HG02571 (cell line): ENCODE measurements around the gene GALNT7.

Experiments used
- ATAC-seq: cut with Tn5 transposase; IDR thresholded peaks from one replicate; pipeline ENCODE4 v1.9.1; 2021; ENCODE audit warnings: mild to moderate bottlenecking, moderate library complexity; ENCODE audit not compliant: unreplicated experiment

The GALNT7 gene

DNA sequence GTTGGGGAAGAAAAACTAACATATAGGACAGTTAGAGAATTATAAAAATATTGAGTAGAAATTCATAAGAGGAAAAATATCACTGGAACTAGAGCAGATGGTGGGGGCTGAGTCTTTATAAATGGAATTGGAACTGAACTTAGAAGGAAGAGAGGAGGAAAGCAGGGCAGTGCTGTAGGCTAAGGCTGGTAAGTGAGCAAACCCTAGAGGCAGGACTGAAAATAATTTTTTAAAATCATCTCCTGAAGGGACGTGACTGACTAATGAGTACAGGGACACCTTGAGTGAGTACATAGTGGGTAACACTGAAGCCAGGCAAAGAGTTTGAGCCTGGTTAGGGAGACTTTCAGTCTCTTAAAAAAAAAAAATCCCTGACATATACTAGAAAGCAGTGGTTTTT, 63.3 kb downstream of the GALNT7 start:
- ATAC-seq, result no peak

DNA sequence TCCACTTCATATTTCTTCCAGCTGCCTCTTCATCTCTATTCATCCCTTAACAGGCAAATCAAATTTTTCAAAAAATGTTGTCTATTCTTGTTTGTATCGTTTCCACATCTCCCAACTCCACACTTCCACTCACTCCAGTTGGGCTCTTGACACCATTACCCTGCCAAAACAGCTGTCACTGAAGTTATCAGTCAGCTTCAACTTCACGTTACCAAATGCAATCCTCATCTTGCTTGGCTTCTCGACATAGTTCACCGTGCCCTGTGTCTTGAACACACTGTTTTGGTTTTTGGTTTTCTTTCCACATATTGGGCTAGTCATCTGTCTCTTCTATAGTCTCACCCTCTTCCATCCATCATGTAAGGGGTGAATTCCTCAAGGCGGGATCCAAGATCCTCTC, 65.2 kb downstream of the GALNT7 start:
- no peak for ATAC-seq

DNA sequence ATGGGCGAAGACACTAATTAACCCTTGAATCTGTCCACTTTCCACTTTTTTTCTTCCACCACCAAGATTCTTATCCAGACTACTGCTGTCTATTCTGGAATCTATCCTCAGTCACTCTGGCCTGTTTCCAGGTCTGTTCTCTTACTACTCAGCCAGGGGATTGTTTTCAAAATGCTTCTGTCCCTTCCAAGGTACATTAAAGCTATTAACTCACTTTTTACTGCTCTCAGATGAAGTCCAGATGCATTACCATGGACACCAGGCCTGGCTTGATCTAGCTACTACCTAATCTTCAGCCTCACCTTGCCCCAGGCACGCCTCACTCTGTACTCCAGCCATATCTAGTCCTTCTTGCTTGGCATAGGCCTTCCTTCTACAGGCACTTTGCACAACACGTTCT, 66.4 kb downstream of the GALNT7 start:
- ATAC-seq, result no peak

DNA sequence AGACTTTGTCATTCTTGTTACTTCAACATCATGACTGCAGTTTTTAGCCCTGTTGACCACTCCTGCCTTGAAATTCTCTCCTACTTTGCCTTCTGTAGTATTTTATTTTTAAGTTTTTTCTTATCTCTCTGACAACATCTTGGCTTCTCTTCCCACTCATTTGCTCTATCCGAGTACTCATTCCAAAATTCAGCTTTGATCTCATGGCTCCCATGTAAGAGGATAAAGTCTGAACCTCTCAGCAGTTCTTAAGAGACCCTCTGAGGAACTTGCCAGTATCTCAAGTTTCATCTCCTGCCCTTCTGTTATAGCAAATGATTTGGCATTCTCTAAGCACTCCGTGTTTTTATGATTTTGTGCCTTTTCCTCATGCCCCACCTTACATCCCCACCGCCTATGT, 67.7 kb downstream of the GALNT7 start:
- no peak for ATAC-seq

DNA sequence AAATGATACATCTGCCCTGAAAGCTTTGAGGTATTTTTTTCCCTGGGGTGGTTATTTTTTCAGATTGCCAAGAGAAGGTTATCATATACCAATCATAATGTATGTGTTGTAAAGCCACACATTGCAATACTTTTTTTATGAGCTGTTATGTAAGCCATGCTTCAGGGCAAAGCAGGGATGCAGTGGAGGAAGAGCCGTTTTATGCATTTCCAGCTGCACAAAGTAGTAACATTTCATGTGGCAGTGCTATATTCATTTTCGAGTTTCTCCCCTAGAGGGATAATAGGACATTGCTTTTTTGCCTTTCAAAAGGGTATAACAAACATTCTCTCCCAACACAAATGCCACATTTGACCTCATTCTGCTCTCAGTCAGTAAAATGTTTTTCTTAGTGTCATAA, 68.5 kb downstream of the GALNT7 start:
- ATAC-seq, result no peak

DNA sequence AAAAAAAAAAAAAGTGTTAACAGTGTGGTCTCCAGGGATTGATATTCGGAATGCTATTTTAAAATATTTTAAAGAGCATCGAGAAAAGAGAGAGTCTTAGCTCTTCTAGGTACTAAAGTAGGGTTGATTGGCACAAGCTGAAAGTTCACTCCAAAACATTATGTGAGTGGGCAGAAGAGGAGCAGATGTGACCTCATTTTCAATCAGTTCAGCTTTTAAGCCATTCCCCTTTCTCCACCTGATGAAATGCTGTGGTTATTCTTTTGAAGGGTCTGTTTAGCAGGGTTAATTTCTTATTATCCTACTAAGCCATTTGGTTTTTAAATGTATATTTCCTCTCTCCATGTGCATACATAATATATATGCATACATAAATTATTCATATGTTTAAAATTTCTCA, 69.2 kb downstream of the GALNT7 start:
- no peak for ATAC-seq

DNA sequence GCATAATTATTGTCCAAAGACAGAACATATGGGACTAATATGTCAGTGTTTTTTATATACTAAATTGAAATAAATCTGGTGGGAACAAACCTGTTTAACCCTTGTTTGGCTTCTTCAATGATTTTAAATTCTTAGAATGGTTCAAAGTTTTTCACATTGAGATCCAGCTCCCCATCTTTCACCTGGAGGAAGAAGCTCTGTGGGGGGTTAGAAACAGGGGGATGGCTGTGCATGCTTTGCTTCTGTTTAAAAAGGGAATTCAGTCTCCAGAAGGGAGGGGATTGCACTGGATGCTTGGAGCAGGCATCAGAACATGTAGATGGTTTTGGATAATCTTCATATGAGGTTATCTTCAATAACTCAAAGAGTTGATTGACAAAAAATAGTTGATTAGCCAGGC, 72.1 kb downstream of the GALNT7 start:
- ATAC-seq, result no peak

DNA sequence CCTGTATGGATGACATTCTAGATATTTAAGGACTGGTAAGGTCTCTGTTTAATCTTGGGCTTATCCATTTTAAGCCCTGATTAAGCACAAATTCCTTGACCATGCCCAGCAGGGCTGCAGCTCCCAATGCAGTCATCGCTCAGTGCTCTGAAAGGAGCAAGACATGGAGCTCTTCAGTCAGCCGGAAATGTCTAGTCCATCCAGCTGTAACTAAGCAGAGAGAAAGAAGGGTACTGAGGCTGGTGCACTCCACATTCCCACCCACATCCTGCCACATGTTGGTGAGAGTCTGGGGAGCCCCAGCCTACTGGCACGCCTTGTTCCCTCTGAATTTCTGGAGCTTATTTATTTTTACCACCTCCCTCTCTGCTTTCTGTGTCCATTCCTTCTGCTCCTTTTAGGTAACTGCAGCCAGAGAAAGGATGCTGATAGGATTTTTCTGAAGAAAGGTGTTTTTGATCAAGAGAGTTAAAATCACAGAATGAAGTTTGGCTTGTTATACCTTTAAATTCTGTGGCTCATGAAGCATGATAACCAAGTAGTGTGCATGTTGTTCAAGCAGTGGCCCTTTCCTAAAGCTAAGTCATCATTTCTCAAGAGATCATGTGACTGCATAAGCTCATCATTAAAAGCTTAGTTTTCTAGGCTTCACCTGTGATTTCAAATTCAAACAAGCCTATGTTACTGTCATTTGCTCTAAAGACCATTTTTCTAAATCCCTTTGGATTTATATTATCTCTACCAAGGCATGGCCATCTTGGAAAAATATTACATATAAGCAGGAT, 74.0 kb downstream of the GALNT7 start:
- ATAC-seq, result no peak

DNA sequence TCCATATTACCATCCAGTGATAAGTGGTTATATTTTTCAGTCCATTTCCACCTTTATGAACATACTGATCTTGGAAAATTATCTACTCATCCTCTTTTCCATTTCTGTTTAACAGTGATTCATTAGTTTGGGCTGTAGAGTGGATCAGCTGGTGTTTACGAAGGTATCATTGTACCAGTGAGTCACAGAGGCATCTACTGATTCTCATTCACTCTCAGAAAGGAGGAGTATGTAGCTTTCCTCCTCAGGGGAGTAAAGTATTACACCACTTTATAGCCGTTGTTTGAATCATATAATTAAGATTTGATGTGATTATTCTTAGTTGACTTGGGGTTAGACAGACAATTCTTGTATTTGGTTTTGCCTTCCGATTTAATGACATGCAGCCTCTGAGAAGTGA, 74.7 kb downstream of the GALNT7 start:
- ATAC-seq, result no peak

DNA sequence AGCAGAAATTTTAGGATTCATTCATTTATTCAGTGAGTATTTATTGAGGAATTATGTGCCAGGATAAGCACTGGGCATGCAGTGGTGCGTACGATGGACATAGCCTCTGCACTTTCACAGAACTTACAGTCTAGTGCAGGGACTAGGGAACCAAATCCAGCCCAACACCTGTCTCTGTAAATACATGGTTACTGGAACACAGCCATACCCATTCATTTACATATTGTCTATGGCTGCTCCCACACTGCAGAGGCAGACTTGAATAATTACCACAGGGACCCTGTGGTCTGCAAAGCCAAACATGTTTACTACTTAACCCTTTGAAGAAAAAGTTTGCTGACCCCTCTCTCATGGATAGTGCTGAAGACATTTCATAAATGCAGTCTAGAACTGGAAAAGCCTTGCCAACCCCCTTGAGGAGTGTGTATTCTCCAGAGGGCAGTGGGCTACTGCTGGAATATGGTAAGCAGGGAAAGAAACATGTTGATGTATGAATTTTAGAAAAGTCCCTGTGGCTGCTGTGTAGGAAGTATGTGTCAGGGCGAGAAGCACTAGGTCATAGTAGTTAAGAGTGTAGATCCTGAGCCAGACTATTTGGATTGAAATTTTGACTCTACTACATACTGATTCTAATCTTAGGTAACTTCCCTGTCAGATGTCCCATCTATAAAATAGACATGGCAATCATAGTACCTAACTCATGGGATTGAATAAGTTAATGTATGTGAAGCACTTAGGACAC, 75.5 kb downstream of the GALNT7 start:
- ATAC-seq, result peak; percentile 72

DNA sequence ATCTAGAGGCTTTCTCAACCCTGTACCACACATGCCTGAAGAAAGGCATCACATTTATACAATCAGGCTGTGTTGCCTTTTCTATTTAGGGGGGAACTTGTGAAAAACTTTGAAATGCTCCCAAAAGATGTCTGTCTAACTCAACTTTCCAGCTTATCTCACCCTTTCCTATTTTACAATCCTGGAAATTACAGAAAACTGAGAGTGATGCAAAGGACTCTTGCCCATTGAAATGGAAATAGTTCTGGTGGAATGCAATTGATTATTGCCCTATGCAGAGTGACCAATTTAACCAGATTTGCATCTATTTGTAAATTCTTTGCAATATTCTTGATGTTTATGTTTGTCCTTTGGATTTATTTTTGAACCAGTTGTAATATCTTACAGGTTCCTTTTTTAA, 77.3 kb downstream of the GALNT7 start:
- no peak for ATAC-seq

DNA sequence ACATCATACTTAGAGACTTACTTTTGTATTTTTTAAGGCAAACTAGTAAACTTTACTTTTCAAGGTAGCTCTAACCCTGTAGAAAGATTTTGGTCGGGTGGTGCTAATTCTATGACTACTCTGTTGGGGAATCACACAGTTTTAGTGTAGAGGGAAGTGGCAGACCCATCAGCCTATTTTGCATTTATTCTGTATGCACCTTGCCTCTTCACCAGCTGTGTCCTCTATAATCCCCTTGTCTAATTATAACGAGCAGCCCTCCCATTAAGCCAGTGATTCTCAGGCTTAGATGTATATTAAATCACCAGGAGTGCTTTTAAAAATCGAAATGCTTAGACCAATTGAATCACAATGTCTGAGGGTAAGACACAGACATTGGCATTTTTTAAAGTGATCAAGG, 78.1 kb downstream of the GALNT7 start:
- ATAC-seq, result no peak

DNA sequence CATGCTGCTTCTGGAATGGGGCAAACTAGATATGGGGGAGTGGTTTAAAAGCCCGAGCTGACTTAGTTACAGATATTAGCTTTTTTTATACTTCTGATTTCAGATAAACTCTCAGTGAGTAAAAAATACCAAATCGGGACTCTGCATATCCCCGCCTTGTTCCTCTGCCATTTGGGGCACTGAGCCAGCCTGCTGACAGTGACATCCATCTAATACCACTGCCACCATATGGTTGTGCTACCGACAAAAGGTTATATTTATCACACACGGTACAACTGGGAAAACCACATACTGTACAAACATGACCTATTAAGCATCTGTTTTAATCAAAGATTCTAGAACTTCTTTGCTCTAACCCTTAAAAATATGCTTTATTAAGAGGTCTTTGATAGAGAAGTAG, 78.7 kb downstream of the GALNT7 start:
- ATAC-seq, result no peak

DNA sequence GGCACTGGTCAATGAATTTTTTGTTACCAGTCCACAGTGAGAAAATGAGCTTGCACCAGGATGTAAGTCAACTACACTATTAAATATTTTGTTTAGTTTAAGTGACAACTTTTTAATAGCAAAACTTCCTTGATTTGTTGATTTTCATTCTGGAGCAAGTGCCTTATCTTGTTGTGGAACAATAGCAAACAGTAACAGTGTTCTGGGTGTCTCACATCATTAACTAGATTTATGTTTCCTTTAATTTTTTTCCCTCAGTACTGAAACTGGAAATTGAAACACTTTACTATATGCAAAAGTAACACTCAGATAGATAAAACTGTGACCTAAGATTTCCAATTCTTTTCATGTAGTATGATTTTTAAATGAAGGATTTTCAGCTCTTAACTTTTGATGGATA, 80.1 kb downstream of the GALNT7 start:
- no peak for ATAC-seq

DNA sequence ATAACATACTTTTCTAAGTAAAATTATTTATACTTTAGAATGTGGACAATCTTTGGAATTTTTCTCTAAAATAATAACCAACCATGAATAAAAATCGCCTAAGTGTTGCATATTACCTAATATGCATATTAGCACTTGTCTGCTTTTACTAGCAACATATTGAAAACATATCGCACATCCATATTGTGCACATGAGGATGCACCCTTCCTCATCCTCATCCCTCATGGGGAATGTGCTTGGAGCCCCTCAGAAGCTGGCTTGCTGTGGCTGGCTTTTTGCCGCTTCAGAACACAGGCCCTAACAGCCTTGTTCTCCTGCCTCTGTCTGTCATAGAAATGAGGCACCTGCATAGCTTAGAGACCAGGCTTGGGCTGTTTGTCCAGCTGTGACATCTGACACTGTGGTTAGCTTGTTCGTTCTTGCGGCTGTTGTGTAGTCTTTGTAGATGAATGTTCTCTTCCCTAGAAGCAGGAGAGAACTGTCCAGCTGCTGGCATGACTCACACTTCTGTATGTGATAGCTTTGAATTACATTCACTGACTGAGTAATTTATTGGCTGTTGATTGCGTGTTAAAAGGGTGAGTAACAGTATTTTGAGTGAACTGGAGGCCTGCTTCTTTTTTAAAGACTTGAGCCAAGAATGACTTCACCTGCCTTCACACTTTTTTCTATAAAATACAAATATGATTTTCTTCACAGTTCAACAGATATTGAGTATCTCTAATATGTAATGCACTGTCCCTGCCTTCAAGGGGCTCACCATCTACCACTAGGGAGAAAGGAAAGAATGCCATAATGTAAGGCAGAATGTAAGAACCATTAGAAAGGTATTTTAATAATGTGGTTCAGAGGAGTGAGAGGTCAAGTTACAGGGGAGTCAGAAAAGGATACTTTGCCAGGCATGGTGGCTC, 83.7 kb downstream of the GALNT7 start:
- peak; percentile 67 for ATAC-seq

DNA sequence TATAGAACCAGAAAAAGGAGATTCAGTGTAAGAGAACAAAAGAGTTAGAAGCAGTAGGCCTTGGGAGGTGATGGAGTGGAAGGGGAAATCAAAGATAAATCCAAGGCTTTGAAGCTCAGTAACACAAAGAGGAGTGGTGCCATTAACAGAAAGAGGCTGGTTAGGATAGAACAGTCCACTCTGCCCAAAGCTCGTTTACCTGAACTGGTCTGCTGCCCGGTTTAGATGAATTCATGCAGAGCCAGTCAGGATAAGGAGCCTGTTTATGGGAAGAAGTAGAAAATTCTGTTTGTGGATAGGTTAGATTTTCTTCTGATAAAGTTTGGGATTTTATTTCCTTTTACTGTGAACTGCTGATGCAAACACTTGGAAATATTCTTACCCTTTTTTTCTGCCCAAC, 85.0 kb downstream of the GALNT7 start:
- ATAC-seq, result no peak

DNA sequence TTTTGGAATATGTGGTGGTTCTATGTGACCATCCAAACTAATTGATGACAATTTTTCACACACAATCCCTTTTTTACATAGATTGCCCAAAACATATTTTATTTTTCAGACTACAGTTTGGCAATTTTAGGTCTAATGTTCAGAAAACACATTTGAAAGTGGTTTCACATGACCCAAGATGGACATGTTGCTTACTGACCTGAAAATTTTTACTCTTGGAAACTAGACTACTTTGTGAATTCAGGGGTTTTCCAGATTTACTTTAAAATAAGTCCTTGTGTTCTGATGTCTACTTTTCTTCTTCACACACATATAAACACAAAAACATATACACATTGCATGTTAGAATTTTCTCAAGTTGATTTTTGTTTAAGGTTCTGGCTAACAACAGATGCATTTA, 86.0 kb downstream of the GALNT7 start:
- peak; percentile 40 for ATAC-seq

DNA sequence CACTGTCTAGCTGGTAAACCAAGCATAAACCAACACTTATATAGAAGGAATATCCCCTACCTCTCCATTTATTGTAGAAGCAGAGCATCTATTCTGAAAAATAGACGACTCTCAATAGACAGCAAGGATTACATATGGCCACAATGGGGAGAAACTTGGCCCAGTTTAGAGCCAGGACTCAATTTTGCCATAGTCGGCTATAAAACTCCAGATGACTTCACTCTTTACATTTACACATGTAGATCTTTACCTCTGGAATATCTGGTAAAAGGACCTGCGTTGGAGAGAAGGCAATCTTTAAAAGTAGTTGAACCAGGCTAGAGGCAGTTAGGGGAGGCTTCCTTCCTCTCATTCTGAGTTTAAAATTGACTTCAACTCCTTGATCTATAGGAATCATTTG, 88.2 kb downstream of the GALNT7 start:
- ATAC-seq, result no peak

DNA sequence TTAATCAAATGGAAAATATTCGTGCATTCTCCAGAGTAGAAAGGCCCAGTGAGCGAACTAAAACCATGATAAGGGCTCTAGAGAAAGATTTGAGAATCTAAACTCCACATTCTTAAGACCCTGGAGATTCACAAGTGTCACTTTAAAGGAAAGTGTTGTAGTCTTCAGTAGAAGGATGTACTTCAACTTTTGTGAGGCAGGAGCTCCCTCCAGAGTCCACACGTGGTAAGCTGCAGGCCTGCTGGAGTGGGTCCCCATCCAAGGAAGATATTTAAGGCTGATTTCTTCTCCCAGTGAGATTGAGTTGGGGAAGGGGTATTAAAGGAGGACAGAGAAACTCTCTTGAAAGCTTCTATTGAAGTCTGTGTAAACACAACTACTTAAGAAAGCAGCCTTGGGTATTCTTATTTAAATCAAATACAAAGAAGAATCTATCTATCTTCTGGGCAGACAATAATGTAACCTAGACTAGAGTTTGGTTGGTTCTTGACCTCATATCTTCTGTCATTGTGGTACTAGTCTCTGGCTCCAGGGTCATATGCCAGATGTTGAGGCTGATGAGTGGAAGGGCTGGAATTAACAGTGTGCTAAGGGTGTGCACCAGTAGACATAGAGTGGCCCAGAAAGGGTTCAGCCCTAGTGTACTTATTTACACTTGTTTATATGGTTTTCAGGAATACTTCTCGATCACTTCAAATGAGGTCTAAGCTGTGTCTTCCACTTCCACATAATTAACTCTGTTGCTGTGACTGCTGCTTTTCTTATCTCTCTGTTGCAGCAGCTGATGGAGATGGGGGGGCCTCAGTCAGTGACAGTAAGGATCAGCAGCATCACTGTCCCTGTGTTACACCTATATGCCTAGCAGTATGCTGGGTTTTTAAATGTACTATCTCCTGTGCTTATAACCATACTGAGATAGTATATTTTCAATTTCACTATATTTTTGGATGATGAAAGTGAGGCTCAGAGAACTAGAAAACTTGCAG, 89.4 kb downstream of the GALNT7 start:
- peak; percentile 88 for ATAC-seq

DNA sequence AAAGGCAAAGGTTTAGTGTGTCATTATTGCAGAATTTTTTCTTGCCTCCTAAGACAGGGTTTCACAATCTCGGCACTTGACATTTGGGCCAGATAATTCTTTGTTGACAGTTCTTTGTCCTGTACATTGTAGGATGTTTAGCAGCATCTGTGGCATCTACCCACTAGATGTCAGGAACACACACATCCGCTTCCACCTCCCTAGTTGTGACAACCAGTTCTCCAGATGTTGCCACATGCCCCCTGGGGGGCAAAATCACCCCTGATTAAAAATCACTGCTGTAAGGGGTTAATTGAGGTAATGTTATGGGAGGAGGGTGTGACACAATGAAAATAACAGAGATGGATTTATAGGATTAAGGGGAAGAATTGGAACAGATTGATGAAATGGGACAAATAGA, 90.3 kb downstream of the GALNT7 start:
- ATAC-seq, result no peak
